Fibroblast of upper back skin (primary cell): ENCODE data around the gene PLAC1.

ENCODE experiments used
- DNase-seq: peaks from one replicate; pipeline ENCODE4 v3.0.0-alpha.2; 2013

PLAC1 gene

DNA sequence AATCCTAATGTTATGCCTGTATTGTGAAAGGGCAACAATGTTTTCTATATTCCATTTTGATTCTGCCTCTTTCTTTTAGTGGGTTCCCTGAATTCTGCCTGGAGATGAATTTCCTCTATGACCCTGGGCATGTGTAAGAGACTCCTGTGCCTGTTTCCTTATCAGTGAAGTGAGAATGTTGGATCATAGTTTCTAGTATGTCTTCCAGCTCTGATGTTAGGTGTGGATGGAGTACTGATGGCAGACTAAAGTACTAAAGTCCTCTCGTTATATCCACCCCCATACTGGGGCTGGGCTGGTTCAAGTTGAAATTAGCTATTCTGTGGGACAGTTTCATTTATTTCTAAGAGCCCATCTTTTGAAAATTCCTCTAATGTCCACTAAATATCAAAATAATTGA, 29.6 kb downstream of the PLAC1 start:
- no peak for DNase-seq

- DNase-seq, result no peak
Measured at GRCh38 chrX:134626434-134626833, 31.8 kb downstream of the PLAC1 start.

DNA sequence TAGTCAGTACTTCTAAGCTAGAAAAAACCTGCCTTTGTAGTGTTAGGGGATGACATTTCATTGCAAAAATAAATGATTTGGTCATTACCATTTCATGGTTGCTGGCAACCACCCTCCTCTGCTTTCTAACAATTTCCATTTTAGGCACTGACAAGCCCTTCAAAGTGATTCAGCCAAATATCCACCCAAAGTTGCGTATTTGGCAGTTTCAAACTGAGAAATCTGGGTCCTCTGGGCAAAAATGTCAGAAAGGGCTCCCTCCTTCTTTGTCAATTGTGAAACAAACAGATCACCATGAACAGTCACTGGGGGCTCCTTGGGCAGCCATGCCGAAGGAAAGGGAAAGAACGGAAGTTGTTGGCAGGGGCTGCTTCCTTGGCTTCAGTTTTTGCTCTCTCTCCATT, 33.0 kb downstream of the PLAC1 start:
- DNase-seq, result peak; percentile 48

DNA sequence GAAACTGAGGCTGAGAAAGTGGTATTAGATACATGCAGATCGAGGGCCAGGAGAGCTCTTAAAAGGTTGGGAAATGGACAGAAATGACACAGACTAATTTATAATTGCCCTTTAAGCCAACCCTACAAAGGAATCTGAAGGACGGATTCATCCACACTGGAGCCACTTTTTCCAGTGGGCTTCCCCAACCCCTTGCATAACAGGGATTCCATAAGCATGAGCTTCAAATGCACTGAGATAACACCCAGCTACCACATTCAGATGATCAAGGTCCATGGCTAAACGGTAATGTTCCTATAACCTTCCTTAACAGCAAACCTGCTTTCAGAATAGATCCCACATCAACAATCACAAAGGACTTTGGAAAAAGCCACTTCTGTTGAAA, 34.2 kb downstream of the PLAC1 start:
- DNase-seq, result no peak

GRCh38 chrX:134623293-134624045, 34.8 kb downstream of the PLAC1 start:
- no peak for DNase-seq

DNA sequence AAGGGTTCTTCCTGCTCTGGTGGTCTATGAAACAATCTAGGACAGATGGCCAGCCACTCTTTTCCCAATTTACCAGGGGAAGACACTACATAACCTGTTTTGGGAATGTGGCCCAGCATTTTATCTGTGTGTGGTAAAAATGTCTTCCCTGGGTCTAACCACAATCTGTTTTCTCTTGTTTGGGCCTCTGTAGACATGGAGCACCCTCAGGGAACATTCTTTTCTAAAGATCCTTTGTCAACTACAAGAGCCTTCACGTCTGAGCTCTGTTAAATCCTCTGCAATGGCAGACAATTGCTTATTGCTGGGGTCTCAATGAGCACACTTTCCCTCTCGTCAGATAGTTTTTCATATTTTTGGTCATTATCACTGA, 35.5 kb downstream of the PLAC1 start:
- peak; percentile 74 for DNase-seq

GRCh38 chrX:134622056-134622812, 36.0 kb downstream of the PLAC1 start:
- DNase-seq, result peak; percentile 96

GRCh38 chrX:134619838-134620237, 38.4 kb downstream of the PLAC1 start:
- no peak for DNase-seq

DNA sequence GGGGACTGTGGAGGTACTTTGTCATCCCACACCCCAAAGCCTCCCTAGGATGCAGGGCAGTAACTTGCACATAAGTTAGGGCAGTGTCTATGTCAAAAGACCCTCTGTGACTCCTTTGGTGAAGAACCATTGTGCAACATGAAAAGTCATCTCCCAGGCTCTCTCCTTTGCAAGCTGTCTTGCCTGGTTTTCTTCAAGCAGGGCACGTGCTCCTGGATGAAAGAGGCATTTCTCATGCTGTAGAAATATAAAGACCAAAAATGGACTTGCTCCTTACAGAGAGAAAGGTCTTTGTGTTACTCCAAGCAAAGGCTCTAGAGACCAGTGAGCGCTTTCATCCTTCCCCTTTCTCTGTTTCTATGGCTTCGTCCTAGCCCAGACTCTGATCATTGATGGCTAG, 44.9 kb downstream of the PLAC1 start:
- DNase-seq, result no peak

DNA sequence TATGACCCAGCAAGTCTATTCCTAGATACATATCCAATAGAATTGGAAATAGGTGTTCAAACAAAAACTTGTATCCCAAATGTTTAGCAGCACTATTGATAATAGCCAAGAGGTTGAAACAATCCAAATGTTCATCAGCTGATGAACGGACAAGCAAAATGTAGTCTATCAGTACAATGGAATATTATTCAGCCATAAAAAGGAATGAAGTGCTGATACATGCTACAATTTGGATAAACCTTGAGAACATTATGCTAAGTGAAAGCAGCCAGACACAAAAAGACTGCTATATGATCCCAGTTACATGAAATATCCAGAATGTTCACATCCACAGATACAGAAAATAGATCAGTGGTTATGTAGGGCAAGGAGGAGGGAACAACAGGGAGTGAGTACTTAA, 50.1 kb downstream of the PLAC1 start:
- DNase-seq, result no peak

DNA sequence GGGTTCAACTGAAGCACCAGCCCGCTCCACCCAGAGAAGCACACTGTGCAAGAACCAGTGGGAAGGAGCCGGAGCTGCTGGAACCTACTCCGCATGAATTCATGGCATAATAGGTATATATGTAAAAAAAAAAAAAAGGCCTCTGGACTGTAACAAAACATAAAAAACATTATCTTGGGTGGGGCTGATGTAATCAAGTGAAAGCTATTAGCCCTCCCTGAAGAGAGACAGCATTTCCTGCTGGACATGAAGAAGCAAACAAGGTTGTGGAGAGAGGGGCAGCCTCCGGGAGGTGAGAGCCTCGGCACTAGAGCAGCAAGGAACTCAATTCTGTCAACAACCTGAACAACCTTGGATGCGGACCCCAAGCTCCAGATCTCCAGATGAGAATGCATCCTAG, 50.7 kb downstream of the PLAC1 start:
- DNase-seq, result peak; percentile 58

DNA sequence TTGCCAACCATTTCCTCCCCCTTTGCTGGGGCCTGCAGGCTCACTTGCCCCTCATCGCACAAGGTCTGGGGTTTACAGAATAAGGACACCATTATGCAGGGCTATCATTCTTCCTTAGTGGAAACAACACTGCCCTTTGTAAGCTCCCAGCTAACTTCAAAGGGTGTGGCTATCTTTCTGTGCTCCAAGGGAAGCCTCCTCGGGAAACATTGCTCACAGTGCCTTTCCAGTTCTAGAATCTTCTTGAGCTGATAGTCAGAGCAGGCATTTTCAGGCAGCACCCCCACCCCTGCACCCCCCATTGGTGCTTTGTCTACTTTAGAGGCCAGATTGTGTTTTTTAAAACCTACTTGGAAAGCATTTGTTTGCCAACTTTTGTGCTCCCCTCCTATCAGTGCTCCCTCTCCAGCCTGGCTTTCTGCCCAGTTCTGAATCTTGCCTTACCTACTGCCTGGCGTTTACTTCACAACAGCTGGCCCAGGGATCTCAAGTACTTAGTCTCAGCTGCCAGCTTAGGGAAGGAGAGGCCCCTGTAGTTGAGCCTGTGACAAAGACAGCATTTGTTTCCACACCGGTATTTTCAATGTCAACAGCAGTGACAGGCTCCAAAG, 53.5 kb downstream of the PLAC1 start:
- peak; percentile 77 for DNase-seq

GRCh38 chrX:134603806-134604700, 54.2 kb downstream of the PLAC1 start:
- peak; percentile 97 for DNase-seq

DNA sequence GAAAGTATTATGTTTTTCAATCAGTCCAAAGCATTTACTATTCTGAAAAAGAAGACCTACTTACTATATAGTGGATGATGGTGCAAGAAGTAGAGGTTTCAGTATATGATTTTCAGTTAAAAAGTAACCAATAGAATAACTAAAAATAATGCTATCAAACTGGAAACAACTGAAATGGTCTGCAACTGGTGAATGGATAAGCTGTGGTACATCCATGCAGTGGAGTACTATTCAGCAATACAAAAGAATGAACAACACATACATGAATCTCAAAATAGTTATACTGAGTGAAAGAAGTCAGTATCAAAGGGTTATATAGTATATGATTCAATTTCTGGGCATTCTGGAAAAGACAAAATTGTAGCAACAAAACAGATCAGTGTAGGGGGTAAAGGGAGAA, 55.9 kb downstream of the PLAC1 start:
- no peak for DNase-seq

GRCh38 chrX:134601240-134601765, 57.0 kb downstream of the PLAC1 start:
- peak; percentile 57 for DNase-seq

DNA sequence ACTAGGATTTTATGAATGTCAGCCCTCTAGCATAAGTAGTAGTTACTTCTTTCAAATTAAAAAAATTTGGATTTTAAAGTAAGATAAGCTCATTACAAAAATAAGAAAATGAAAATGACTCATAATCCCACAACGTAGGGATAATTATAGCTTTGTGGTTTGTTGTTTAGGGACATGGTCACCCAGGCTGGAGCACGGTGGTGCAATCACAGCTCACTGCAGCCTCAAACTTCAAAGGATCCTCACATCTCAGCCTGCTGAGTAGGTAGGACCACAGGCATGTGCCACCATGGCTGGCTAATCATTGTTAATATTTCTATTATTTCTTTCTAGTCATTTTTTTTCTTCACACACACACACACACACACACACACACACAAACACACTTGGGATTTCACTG, 57.6 kb downstream of the PLAC1 start:
- peak; percentile 73 for DNase-seq

- peak; percentile 94 for DNase-seq
Measured at GRCh38 chrX:134599184-134599914, 58.9 kb downstream of the PLAC1 start.

DNA sequence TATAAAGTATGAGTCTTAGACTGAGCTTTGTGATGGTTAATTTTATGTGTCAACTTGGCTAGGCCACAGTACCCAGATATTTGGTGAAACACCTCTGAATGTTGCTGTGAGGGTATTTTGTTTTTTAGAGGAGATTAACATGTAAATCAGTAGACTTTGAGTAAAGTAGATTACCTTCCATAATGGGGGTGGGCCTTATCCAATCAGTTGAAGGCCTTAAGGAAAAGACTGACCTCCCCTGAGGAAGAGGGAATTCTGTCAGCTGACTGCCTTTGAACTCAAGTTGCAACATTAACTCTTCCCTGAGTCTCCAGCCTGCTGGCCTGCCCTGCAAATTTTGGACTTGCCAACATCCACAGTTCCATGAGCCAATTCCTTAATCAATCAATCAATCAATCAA, 66.0 kb downstream of the PLAC1 start:
- DNase-seq, result no peak

- DNase-seq, result no peak
Measured at GRCh38 chrX:134591502-134591901, 66.8 kb downstream of the PLAC1 start.

GRCh38 chrX:134588806-134589205, 69.5 kb downstream of the PLAC1 start:
- no peak for DNase-seq

DNA sequence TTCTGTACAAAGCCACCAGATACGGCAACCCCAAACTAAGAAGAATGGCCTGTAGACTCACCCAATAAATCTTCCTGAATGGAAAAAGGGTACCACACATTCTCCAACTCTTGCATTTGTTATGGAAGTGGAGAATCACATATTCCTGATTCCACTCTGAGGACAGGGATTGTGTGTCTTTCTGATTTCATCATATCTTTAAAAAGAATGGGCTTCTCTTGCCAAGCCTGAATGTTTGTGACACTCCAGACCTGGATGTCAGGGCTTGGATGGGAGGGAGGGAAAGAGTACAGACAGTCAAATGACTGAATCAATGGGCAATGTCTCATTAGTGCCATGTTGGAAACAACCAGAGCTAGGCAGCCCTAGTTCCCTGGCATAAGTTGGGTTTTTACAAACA, 77.4 kb downstream of the PLAC1 start:
- DNase-seq, result peak; percentile 72

GRCh38 chrX:134573683-134574035, 84.6 kb downstream of the PLAC1 start:
- DNase-seq, result no peak
